Caco-2 (cell line): Measurements from ENCODE around the gene ATP1B2. TPM values are rescaled to one million over a fixed set of nuclear protein-coding genes. Genes with fewer than 3 reads are reported as not detected.

Experiments used
- BruUV-seq: library from RNA; stranded (reverse); fragments of 400-500 nt; replicated peaks from 2 replicates; lab custom pipeline; 2021; lab: Mats Ljungman, UMichigan
- CTCF ChIA-PET: fragments of 300-600 bp; sonication (Branson Sonifier 250); formaldehyde crosslinking; loops from one replicate; lab custom pipeline; 2022; ENCODE audit warnings: antibody characterized with exemption; lab: Charles Lee
- POLR2A ChIA-PET: fragments of 300-600 bp; sonication (Branson Sonifier 250); formaldehyde crosslinking; loops from one replicate; lab custom pipeline; 2022; ENCODE audit warnings: antibody characterized with exemption; lab: Charles Lee
- DNase-seq, 2 experiments: peaks; one replicate each; pipeline versions ENCODE4 v3.0.0 to v3.0.0-alpha.2; 2020 to 2022
- H3K27me3 ChIP-seq: replicated peaks from 2 replicates; pipeline ENCODE4 v1.6.0; 2011; ENCODE audit warnings: low read length; ENCODE audit not compliant: control insufficient read depth, insufficient read depth
- H3K36me3 ChIP-seq: 2 replicates; pipeline ENCODE4 v1.5.1; 2011; ENCODE audit warnings: low read length; ENCODE audit not compliant: control insufficient read depth, insufficient read depth
- H3K4me1 ChIP-seq: fragments of 250-450 bp; sonication (Bioruptor Pico); 2 replicates; pipeline ENCODE4 v1.5.1; 2020; ENCODE audit warnings: mild to moderate bottlenecking
- H3K4me3 ChIP-seq: 2 replicates; pipeline ENCODE4 v1.5.1; 2011; ENCODE audit warnings: low read depth, mild to moderate bottlenecking, control low read depth, low read length
- H3K9me3 ChIP-seq: fragments of 250-450 bp; sonication (Bioruptor Pico); 2 replicates; pipeline ENCODE4 v1.5.1; 2020; ENCODE audit warnings: mild to moderate bottlenecking, moderate library complexity
- H3K27ac Mint-ChIP-seq: one replicate; pipeline ENCODE4 v1.8.0; 2022; ENCODE audit warnings: mixed read lengths; ENCODE audit not compliant: unreplicated experiment
- H3K27me3 Mint-ChIP-seq: one replicate; pipeline ENCODE4 v1.8.0; 2022; ENCODE audit warnings: mixed read lengths; ENCODE audit not compliant: insufficient read depth, unreplicated experiment
- H3K36me3 Mint-ChIP-seq: one replicate; pipeline ENCODE4 v1.8.0; 2022; ENCODE audit warnings: mild to moderate bottlenecking, mixed read lengths; ENCODE audit not compliant: insufficient read depth, unreplicated experiment
- H3K4me1 Mint-ChIP-seq: one replicate; pipeline ENCODE4 v1.8.0; 2022; ENCODE audit warnings: low read depth, mixed read lengths; ENCODE audit not compliant: unreplicated experiment
- H3K4me3 Mint-ChIP-seq: one replicate; pipeline ENCODE4 v1.8.0; 2022; ENCODE audit warnings: mild to moderate bottlenecking, moderate library complexity, mixed read lengths; ENCODE audit not compliant: unreplicated experiment
- H3K9me3 Mint-ChIP-seq: one replicate; pipeline ENCODE4 v1.8.0; 2022; ENCODE audit warnings: mixed read lengths; ENCODE audit not compliant: unreplicated experiment
- CTCF ChIP-seq, 2 experiments: fragments of 200-600 bp in 1 of 2; IDR thresholded peaks; 1 replicate in 1 of 2; 2 replicates in 1 of 2; pipeline versions ENCODE4 v1.5.1 to v1.8.0; 2011 to 2022; ENCODE audit warnings: antibody characterized with exemption in 1 of 2, control low read depth in 1 of 2, inconsistent platforms in 1 of 2, low read depth in 1 of 2, low read length in 1 of 2, mild to moderate bottlenecking in 1 of 2, moderate library complexity in 1 of 2; ENCODE audit not compliant: insufficient read depth in 1 of 2, severe bottlenecking in 1 of 2, unreplicated experiment in 1 of 2
- intact Hi-C: fragments of 100-400 bp; cut with micrococcal nuclease; formaldehyde crosslinking; loops from one replicate; pipeline ENCODE4 v1.10.0; 2022; ENCODE audit not compliant: unreplicated experiment
- total RNA-seq: library from RNA; stranded (reverse); gene quantifications from 2 replicates; pipeline ENCODE4 v1.2.3, GENCODE V29; 2022

ATP1B2 gene
- total RNA-seq, 1 experiment from 2014 or later = 0.11 TPM

- no peak overlapping the region for H3K27ac Mint-ChIP-seq
Observed at GRCh38 chr17:7674934-7675333, 24.2 kb downstream of the ATP1B2 start.

GRCh38 chr17:7676533-7676932 lies 25.8 kb downstream of the ATP1B2 start:
- H3K9me3 Mint-ChIP-seq = peaks cover 10% of the 10 kb centered on the region
- Histone ChIP-seq H3K9me3 (no peaks in the 10 kb centered on the region), H3K36me3 (no peaks in the 10 kb centered on the region; the same call in 1 of the 2 replicates), H3K4me3 (no peak overlapping the region), H3K4me1 (no peaks in the 10 kb centered on the region), H3K27me3 (no peaks in the 10 kb centered on the region)
- no peak overlapping the region for H3K27ac Mint-ChIP-seq
- H3K27me3 Mint-ChIP-seq = no peaks in the 10 kb centered on the region
- H3K4me3 Mint-ChIP-seq = no peak overlapping the region
- no TSS peak for BruUV-seq
- DNase-seq = no peak
- intact Hi-C loops = no loop called here
- TF ChIP-seq CTCF (IDR thresholded peaks at IDR 0.05; ENCODE audit: insufficient read depth in 1 of 2, low read depth in 1 of 2, low read length in 1 of 2, severe bottlenecking in 1 of 2, unreplicated experiment in 1 of 2) = no peak
- ChIA-PET CTCF (no interaction called here), POLR2A (no interaction called here)
- peaks cover 39% of the 10 kb centered on the region for H3K36me3 Mint-ChIP-seq
- H3K4me1 Mint-ChIP-seq = no peaks in the 10 kb centered on the region

More at GRCh38 chr17:7674934-7675333, 24.2 kb downstream of the ATP1B2 start:
- H3K9me3 Mint-ChIP-seq = peaks cover 10% of the 10 kb centered on the region
- no TSS peak for BruUV-seq
- POLR2A ChIA-PET = interaction anchor here (0.6 kb wide), 1 partner anchor 25 kb away, joined by 6 read pairs; no protein-coding TSS in a partner anchor
- peaks cover 45% of the 10 kb centered on the region for H3K36me3 Mint-ChIP-seq
- no peak for TF ChIP-seq CTCF (IDR thresholded peaks at IDR 0.05; ENCODE audit: insufficient read depth in 1 of 2, low read depth in 1 of 2, low read length in 1 of 2, severe bottlenecking in 1 of 2, unreplicated experiment in 1 of 2)
- no peaks in the 10 kb centered on the region for H3K9me3 ChIP-seq
- DNase-seq = no peak
- H3K36me3 ChIP-seq = no peaks in the 10 kb centered on the region; the same call in 1 of the 2 replicates
- no peaks in the 10 kb centered on the region for H3K27me3 ChIP-seq
- no peak overlapping the region for H3K4me3 Mint-ChIP-seq
- CTCF ChIA-PET = interaction anchor here (0.6 kb wide), 1 partner anchor 211 kb away, joined by 3 read pairs; no protein-coding TSS in a partner anchor
- no peaks in the 10 kb centered on the region for H3K4me1 ChIP-seq
- H3K4me3 ChIP-seq = no peak overlapping the region
- no peaks in the 10 kb centered on the region for H3K4me1 Mint-ChIP-seq
- intact Hi-C loops = no loop called here
- no peaks in the 10 kb centered on the region for H3K27me3 Mint-ChIP-seq

GRCh38 chr17:7677388-7678067 lies 26.8 kb downstream of the ATP1B2 start:
- H3K4me1 Mint-ChIP-seq = no peaks in the 10 kb centered on the region
- Histone ChIP-seq H3K36me3 (no peaks in the 10 kb centered on the region; the same call in 1 of the 2 replicates), H3K4me1 (no peaks in the 10 kb centered on the region), H3K4me3 (no peak overlapping the region), H3K27me3 (no peaks in the 10 kb centered on the region), H3K9me3 (no peaks in the 10 kb centered on the region)
- POLR2A ChIA-PET = no interaction called here
- H3K4me3 Mint-ChIP-seq = no peak overlapping the region
- TF ChIP-seq CTCF (IDR thresholded peaks at IDR 0.05; ENCODE audit: insufficient read depth in 1 of 2, low read depth in 1 of 2, low read length in 1 of 2, severe bottlenecking in 1 of 2, unreplicated experiment in 1 of 2) = no peak
- peaks cover 10% of the 10 kb centered on the region for H3K9me3 Mint-ChIP-seq
- CTCF ChIA-PET = no interaction called here
- peaks cover 41% of the 10 kb centered on the region for H3K36me3 Mint-ChIP-seq
- no peak overlapping the region for H3K27ac Mint-ChIP-seq
- no peaks in the 10 kb centered on the region for H3K27me3 Mint-ChIP-seq
- no peak for DNase-seq
- no TSS peak for BruUV-seq
- intact Hi-C loops = no loop called here
